IMR-90 (cell line): ENCODE results near the gene MCTP1. TPM values are rescaled to one million over a fixed set of nuclear protein-coding genes. Genes with fewer than 3 reads are reported as not detected.

Source experiments
- ATAC-seq: fragments of 200-7000 bp; cut with Tn5 transposase; 2 replicates; pipeline ENCODE4 v1.9.1; 2020; ENCODE audit warnings: low read depth, mild to moderate bottlenecking, moderate library complexity
- BruUV-seq: library from RNA; stranded (reverse); fragments of 400-500 nt; replicated peaks from 2 replicates; lab custom pipeline; 2021; lab: Mats Ljungman, UMichigan
- CTCF ChIA-PET: fragments of 300-600 bp; formaldehyde crosslinking; extraction: SDS; loops from one replicate; lab custom pipeline; 2021; ENCODE audit warnings: antibody characterized with exemption; lab: Yijun Ruan, JAX
- POLR2A ChIA-PET: fragments of 300-600 bp; sonication (Branson Sonifier 250); formaldehyde crosslinking; loops from one replicate; lab custom pipeline; 2022; ENCODE audit warnings: antibody characterized with exemption; ENCODE audit not compliant: unreplicated experiment; lab: Charles Lee
- DNase-seq: peaks from one replicate; pipeline ENCODE4 v3.0.0; 2013
- H2AFZ ChIP-seq: replicated peaks from 2 replicates; pipeline ENCODE3; 2013; ENCODE audit warnings: low read length, mild to moderate bottlenecking; ENCODE audit not compliant: poor library complexity
- H2AK5ac ChIP-seq: 2 replicates; pipeline ENCODE4 v1.6.1; 2013; ENCODE audit warnings: low read depth, low read length, inconsistent platforms
- H2AK9ac ChIP-seq: replicated peaks from 2 replicates; pipeline ENCODE3; 2013; ENCODE audit warnings: mild to moderate bottlenecking, low read depth, low read length, moderate library complexity; ENCODE audit not compliant: poor library complexity
- H2BK120ac ChIP-seq: 2 replicates; pipeline ENCODE4 v1.6.1; 2013; ENCODE audit warnings: low read depth, low read length, inconsistent platforms
- H2BK15ac ChIP-seq: 3 replicates; pipeline ENCODE4 v1.6.1; 2013; ENCODE audit warnings: low read depth, low read length, inconsistent platforms
- H2BK20ac ChIP-seq: 2 replicates; pipeline ENCODE4 v1.6.1; 2013; ENCODE audit warnings: low read depth, mild to moderate bottlenecking, inconsistent platforms, low read length, moderate library complexity
- H2BK5ac ChIP-seq: 2 replicates; pipeline ENCODE4 v1.6.1; 2013; ENCODE audit warnings: mild to moderate bottlenecking, low read depth, low read length, inconsistent platforms; ENCODE audit not compliant: poor library complexity, severe bottlenecking
- H3K14ac ChIP-seq: replicated peaks from 2 replicates; pipeline ENCODE4 v1.6.1; 2013; ENCODE audit warnings: low read depth, low read length, inconsistent platforms
- H3K18ac ChIP-seq: 2 replicates; pipeline ENCODE4 v1.6.1; 2013; ENCODE audit warnings: low read depth, low read length, control low read depth
- H3K23ac ChIP-seq: 2 replicates; pipeline ENCODE4 v1.6.1; 2013; ENCODE audit warnings: low read depth, low read length, inconsistent platforms
- H3K27ac ChIP-seq: 2 replicates; pipeline ENCODE4 v1.5.1; 2013; ENCODE audit warnings: mild to moderate bottlenecking, control low read depth, low read length; ENCODE audit not compliant: insufficient read depth
- H3K27me3 ChIP-seq: 2 replicates; pipeline ENCODE4 v1.6.1; 2013; ENCODE audit warnings: low read length; ENCODE audit not compliant: control insufficient read depth, insufficient read depth
- H3K36me3 ChIP-seq: 2 replicates; pipeline ENCODE4 v1.6.1; 2013; ENCODE audit warnings: low read length, mixed read lengths; ENCODE audit not compliant: control insufficient read depth, insufficient read depth
- H3K4ac ChIP-seq: 2 replicates; pipeline ENCODE4 v1.6.1; 2013; ENCODE audit warnings: low read depth, low read length, inconsistent platforms
- H3K4me1 ChIP-seq: 2 replicates; pipeline ENCODE4 v1.6.1; 2013; ENCODE audit warnings: low read length, mixed read lengths; ENCODE audit not compliant: control insufficient read depth, insufficient read depth
- H3K4me2 ChIP-seq: 2 replicates; pipeline ENCODE4 v1.6.1; 2013; ENCODE audit warnings: low read depth, mild to moderate bottlenecking, control low read depth, low read length, moderate library complexity
- H3K4me3 ChIP-seq: 2 replicates; pipeline ENCODE4 v1.5.1; 2013; ENCODE audit warnings: low read depth, mild to moderate bottlenecking, control low read depth, low read length, moderate library complexity; ENCODE audit not compliant: insufficient read depth
- H3K56ac ChIP-seq: 2 replicates; pipeline ENCODE4 v1.6.1; 2013; ENCODE audit warnings: low read length, inconsistent platforms; ENCODE audit not compliant: insufficient read depth; ENCODE audit errors: extremely low read depth
- H3K79me1 ChIP-seq, 2 experiments: 2 replicates each; pipeline ENCODE4 v1.6.1; 2013; ENCODE audit warnings: low read length in 2 of 2, inconsistent platforms in 1 of 2, low read depth in 1 of 2
- H3K9ac ChIP-seq: 2 replicates; pipeline ENCODE4 v1.6.1; 2013; ENCODE audit warnings: low read depth, low read length, control low read depth
- H3K9me1 ChIP-seq: 2 replicates; pipeline ENCODE4 v1.6.1; 2013; ENCODE audit warnings: low read length, inconsistent platforms; ENCODE audit not compliant: insufficient read depth
- H3K9me3 ChIP-seq: 2 replicates; pipeline ENCODE4 v1.6.1; 2013; ENCODE audit warnings: low read length; ENCODE audit not compliant: control insufficient read depth, insufficient read depth
- H4K20me1 ChIP-seq: 2 replicates; pipeline ENCODE4 v1.6.1; 2013; ENCODE audit warnings: low read length, inconsistent platforms; ENCODE audit not compliant: insufficient read depth
- H4K5ac ChIP-seq: 2 replicates; pipeline ENCODE4 v1.6.1; 2013; ENCODE audit warnings: mild to moderate bottlenecking, low read depth, low read length, control low read depth
- H4K8ac ChIP-seq, 2 experiments: 2 replicates each; pipeline ENCODE4 v1.6.1; 2013; ENCODE audit warnings: low read depth in 2 of 2, low read length in 2 of 2, control low read depth in 1 of 2, inconsistent platforms in 1 of 2
- H4K91ac ChIP-seq: 2 replicates; pipeline ENCODE4 v1.6.1; 2013; ENCODE audit warnings: low read depth, low read length, inconsistent platforms; ENCODE audit not compliant: insufficient read depth
- CEBPB ChIP-seq: IDR thresholded peaks from 2 replicates; pipeline ENCODE4 v1.6.1; 2012; ENCODE audit warnings: low read depth, low read length, improper control_type of control experiment
- CHD1 ChIP-seq: IDR thresholded peaks from 2 replicates; pipeline ENCODE4 v1.6.1; 2012; ENCODE audit warnings: low read depth, low read length, improper control_type of control experiment
- FOS ChIP-seq: fragments of 150-350 bp; IDR thresholded peaks from 2 replicates; pipeline ENCODE4 v1.6.1; 2016; ENCODE audit warnings: low read depth, low read length
- MAFK ChIP-seq: IDR thresholded peaks from 2 replicates; pipeline ENCODE4 v1.6.1; 2012; ENCODE audit warnings: low read depth, low read length, improper control_type of control experiment
- MAZ ChIP-seq: IDR thresholded peaks from 2 replicates; pipeline ENCODE4 v1.6.1; 2012; ENCODE audit warnings: low read depth, mild to moderate bottlenecking, low read length, improper control_type of control experiment, moderate library complexity, borderline replicate concordance
- POLR2A ChIP-seq: IDR thresholded peaks from 2 replicates; pipeline ENCODE4 v1.6.1; 2012; ENCODE audit warnings: mild to moderate bottlenecking, low read depth, low read length
- RAD21 ChIP-seq: IDR thresholded peaks from 2 replicates; pipeline ENCODE4 v1.6.1; 2012; ENCODE audit warnings: low read length, improper control_type of control experiment
- RCOR1 ChIP-seq: IDR thresholded peaks from 2 replicates; pipeline ENCODE4 v1.6.1; 2012; ENCODE audit warnings: mild to moderate bottlenecking, low read length, improper control_type of control experiment; ENCODE audit not compliant: insufficient replicate concordance
- RFX5 ChIP-seq: IDR thresholded peaks from 2 replicates; pipeline ENCODE4 v1.8.0; 2012; ENCODE audit warnings: low read depth, mild to moderate bottlenecking, low read length, moderate library complexity
- SMC3 ChIP-seq: fragments of 150-350 bp; IDR thresholded peaks from 2 replicates; pipeline ENCODE4 v1.6.1; 2016; ENCODE audit warnings: low read depth, mild to moderate bottlenecking, antibody characterized with exemption, low read length, moderate library complexity
- WGBS, 2 experiments: methylation state at CpG; one replicate each; pipeline versions ENCODE4 v1.1.5 to v1.1.7; 2013; ENCODE audit warnings: missing lambda C conversion rate in 2 of 2; ENCODE audit not compliant: insufficient read length in 1 of 2; ENCODE audit errors: extremely low coverage in 2 of 2; 5-methylcytosine and 5-hydroxymethylcytosine counted together
- dilution Hi-C: fragments of 300-500 bp; cut with HindIII; formaldehyde crosslinking; loops from one replicate; pipeline ENCODE4 v1.14.3; 2018; ENCODE audit warnings: low sequenced_read_pairs; ENCODE audit not compliant: unreplicated experiment
- in situ Hi-C: fragments of 300-500 bp; cut with MboI; formaldehyde crosslinking; loops from 3 replicates; pipeline ENCODE4 v1.14.3; 2019; ENCODE audit warnings: low sequenced_read_pairs, inconsistent platforms, mixed read lengths
- intact Hi-C: fragments of 100-400 bp; cut with micrococcal nuclease; formaldehyde crosslinking; loops from 2 replicates; pipeline ENCODE4 v1.10.0; 2022
- polyA plus RNA-seq, 3 experiments: library from polyadenylated mRNA; depleted of rRNA; stranded (reverse); fragments of >200 nt; gene quantifications; 2 replicates each; pipeline ENCODE4 v1.2.3, GENCODE V29; 2012; ENCODE audit warnings: low replicate concordance in 1 of 3
- total RNA-seq: library from RNA; depleted of rRNA; stranded (reverse); fragments of >200 nt; gene quantifications from 2 replicates; pipeline ENCODE4 v1.2.3, GENCODE V29; 2012
- TF ChIP-seq, protein P1 (sequence below): conservative IDR thresholded peaks from 2 replicates; pipeline ENCODE4 v1.5.1; 2012; ENCODE audit warnings: mild to moderate bottlenecking, low read depth, low read length, improper control_type of control experiment
- TF ChIP-seq, protein P2 (sequence below): fragments of 150-350 bp; IDR thresholded peaks from 2 replicates; pipeline ENCODE4 v1.6.1; 2016; ENCODE audit warnings: low read depth, mild to moderate bottlenecking, low read length, moderate library complexity, borderline replicate concordance
- TF ChIP-seq, protein P3 (sequence below): fragments of 150-350 bp; IDR thresholded peaks from 2 replicates; pipeline ENCODE4 v1.6.1; 2017; ENCODE audit warnings: mild to moderate bottlenecking, antibody characterized with exemption, low read length, low read depth

MCTP1 gene
- total and polyA plus RNA-seq, 2 of the 4 experiments (the other 2 are of a cell fraction): 0.21 TPM; not detected in 1

DNA sequence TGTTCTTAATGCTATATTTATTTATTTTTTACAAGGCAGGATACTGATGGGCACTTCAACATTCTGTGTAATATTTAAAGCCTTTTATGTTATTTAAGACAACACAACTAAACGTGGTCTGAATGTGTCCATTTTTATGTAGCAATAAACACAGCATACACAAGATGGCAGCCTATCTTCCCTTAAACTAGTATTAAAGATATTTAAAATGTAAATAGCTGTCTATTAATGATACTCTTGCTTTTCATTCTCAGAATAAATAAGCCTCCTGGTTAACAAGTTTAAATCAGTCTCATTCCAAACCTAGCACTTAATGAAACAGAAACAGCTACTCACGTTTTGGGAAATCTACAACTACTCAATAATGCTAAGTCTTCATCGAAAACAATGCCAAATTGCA lies 315.7 kb downstream of the MCTP1 start:
- no peak overlapping the region for H3K4me3 ChIP-seq
- DNase-seq (peak; percentile 18), ATAC-seq (peak; percentile 57)
- dilution Hi-C loops: no loop called here
- H2BK120ac ChIP-seq: no peak overlapping the region
- H3K9me1 ChIP-seq: no peaks in the 10 kb centered on the region
- no peak overlapping the region for H2AK9ac ChIP-seq
- no peak overlapping the region for H3K18ac ChIP-seq
- no peak overlapping the region for H3K9ac ChIP-seq
- H2AK5ac ChIP-seq: no peak overlapping the region
- H3K27me3 ChIP-seq: no peaks in the 10 kb centered on the region
- no peaks in the 10 kb centered on the region for H3K9me3 ChIP-seq
- H3K56ac ChIP-seq: no peak overlapping the region
- no peak overlapping the region for H4K5ac ChIP-seq
- no peak overlapping the region for H4K8ac ChIP-seq
- in situ Hi-C loops: loop anchor here (5.0 kb wide), 1 partner anchor 293 kb away; no protein-coding TSS in a partner anchor
- no peak overlapping the region for H2BK15ac ChIP-seq
- H3K27ac ChIP-seq: no peak overlapping the region
- H3K36me3 ChIP-seq: no peaks in the 10 kb centered on the region
- no peaks in the 10 kb centered on the region for H4K20me1 ChIP-seq
- no peak overlapping the region for H4K91ac ChIP-seq
- H3K79me1 ChIP-seq: no peaks in the 10 kb centered on the region
- no peak overlapping the region for H2BK20ac ChIP-seq
- H3K4ac ChIP-seq: no peak overlapping the region
- no peaks in the 10 kb centered on the region for H3K4me1 ChIP-seq
- no peak overlapping the region for H3K4me2 ChIP-seq
- TF ChIP-seq RFX5 (no peak), CHD1 (no peak), CEBPB (no peak), FOS (no peak), RAD21 (peak; percentile 30), MAFK (no peak), POLR2A (no peak), RCOR1 (no peak), MAZ (no peak), SMC3 (peak; percentile 20; the same call in 1 of the 2 replicates)
- TF ChIP-seq, protein P1, sequence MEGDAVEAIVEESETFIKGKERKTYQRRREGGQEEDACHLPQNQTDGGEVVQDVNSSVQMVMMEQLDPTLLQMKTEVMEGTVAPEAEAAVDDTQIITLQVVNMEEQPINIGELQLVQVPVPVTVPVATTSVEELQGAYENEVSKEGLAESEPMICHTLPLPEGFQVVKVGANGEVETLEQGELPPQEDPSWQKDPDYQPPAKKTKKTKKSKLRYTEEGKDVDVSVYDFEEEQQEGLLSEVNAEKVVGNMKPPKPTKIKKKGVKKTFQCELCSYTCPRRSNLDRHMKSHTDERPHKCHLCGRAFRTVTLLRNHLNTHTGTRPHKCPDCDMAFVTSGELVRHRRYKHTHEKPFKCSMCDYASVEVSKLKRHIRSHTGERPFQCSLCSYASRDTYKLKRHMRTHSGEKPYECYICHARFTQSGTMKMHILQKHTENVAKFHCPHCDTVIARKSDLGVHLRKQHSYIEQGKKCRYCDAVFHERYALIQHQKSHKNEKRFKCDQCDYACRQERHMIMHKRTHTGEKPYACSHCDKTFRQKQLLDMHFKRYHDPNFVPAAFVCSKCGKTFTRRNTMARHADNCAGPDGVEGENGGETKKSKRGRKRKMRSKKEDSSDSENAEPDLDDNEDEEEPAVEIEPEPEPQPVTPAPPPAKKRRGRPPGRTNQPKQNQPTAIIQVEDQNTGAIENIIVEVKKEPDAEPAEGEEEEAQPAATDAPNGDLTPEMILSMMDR: peak; percentile 30; the same call in 1 of the 2 replicates
- TF ChIP-seq, protein P2, sequence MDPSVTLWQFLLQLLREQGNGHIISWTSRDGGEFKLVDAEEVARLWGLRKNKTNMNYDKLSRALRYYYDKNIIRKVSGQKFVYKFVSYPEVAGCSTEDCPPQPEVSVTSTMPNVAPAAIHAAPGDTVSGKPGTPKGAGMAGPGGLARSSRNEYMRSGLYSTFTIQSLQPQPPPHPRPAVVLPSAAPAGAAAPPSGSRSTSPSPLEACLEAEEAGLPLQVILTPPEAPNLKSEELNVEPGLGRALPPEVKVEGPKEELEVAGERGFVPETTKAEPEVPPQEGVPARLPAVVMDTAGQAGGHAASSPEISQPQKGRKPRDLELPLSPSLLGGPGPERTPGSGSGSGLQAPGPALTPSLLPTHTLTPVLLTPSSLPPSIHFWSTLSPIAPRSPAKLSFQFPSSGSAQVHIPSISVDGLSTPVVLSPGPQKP: no peak
- TF ChIP-seq, protein P3, sequence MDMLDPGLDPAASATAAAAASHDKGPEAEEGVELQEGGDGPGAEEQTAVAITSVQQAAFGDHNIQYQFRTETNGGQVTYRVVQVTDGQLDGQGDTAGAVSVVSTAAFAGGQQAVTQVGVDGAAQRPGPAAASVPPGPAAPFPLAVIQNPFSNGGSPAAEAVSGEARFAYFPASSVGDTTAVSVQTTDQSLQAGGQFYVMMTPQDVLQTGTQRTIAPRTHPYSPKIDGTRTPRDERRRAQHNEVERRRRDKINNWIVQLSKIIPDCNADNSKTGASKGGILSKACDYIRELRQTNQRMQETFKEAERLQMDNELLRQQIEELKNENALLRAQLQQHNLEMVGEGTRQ: no peak
- no peak overlapping the region for H3K14ac ChIP-seq
- no TSS peak for BruUV-seq
- WGBS, 2 experiments: no CpG with 5 or more reads among the region's 3 CpGs
- H3K23ac ChIP-seq: no peak overlapping the region
- H2AFZ ChIP-seq: no peak overlapping the region
- no peak overlapping the region for H2BK5ac ChIP-seq
- ChIA-PET POLR2A (no interaction called here), CTCF (interaction anchor here (2.1 kb wide), 1 partner anchor 293 kb away, joined by 14 read pairs; no protein-coding TSS in a partner anchor)
- intact Hi-C loops: loop anchor here (1.0 to 10.0 kb wide), 2 partner anchors 292 to 486 kb away; no protein-coding TSS in a partner anchor
